GM21576 (cell line): ENCODE data around the gene OAS1.

Experiments used
- ATAC-seq: cut with Tn5 transposase; IDR thresholded peaks from one replicate; pipeline ENCODE4 v1.9.1; 2021; ENCODE audit warnings: mild to moderate bottlenecking, moderate library complexity; ENCODE audit not compliant: unreplicated experiment

Gene OAS1

GRCh38 chr12:112963227-112963861 lies 56.6 kb downstream of the OAS1 start:
- ATAC-seq: no peak

- ATAC-seq: no peak
Measured at GRCh38 chr12:112964067-112964670, 57.4 kb downstream of the OAS1 start.

GRCh38 chr12:112964915-112965314 lies 58.2 kb downstream of the OAS1 start:
- ATAC-seq: no peak

- no peak for ATAC-seq
Measured at GRCh38 chr12:112965643-112966042, 58.9 kb downstream of the OAS1 start.

- no peak for ATAC-seq
Measured at GRCh38 chr12:112967306-112967705, 60.5 kb downstream of the OAS1 start.

GRCh38 chr12:112967858-112968257 lies 61.1 kb downstream of the OAS1 start:
- ATAC-seq: no peak
